ENCODE measurements around the gene ATP5ME. TPM values are rescaled to one million over a fixed set of nuclear protein-coding genes. Genes with fewer than 3 reads are reported as not detected.

The ATP5ME gene
- total RNA-seq, 2 experiments from 2014 or later, result 359 to 388 TPM

- Histone ChIP-seq H3K79me2 (ENCODE audit: insufficient read depth, low read depth, low read length) (no peaks in the 10 kb centered on the region), H3K36me3 (ENCODE audit: insufficient read depth, low read length) (no peaks in the 10 kb centered on the region), H3K4me2 (ENCODE audit: low read length) (peak overlapping the region; percentile 17; the same call in 1 of the 2 replicates), H4K20me1 (ENCODE audit: insufficient read depth, low read length) (no peaks in the 10 kb centered on the region), H3K4me1 (ENCODE audit: insufficient read depth, low read length, poor library complexity, severe bottlenecking) (no peaks in the 10 kb centered on the region), H3K27ac (ENCODE audit: low read depth, low read length, poor library complexity, severe bottlenecking) (no peak overlapping the region), H3K9me2 (ENCODE audit: insufficient read depth, low read length) (no peaks in the 10 kb centered on the region), H3K9me3 (ENCODE audit: low read length) (no peaks in the 10 kb centered on the region), H2AFZ (ENCODE audit: low read length) (no peak overlapping the region), H3K4me3 (ENCODE audit: low read depth, low read length, poor library complexity, severe bottlenecking) (no peak overlapping the region)
- ChIA-PET POLR2A (no interaction called here), CTCF (ENCODE audit: unreplicated experiment) (no interaction called here)
- TF ChIP-seq EZH2phosphoT487 (IDR thresholded peaks at IDR 0.05; ENCODE audit: borderline replicate concordance, low read depth, low read length) (no peak), CTCF (conservative IDR thresholded peaks at IDR 0.05; ENCODE audit: low read length) (no peak)
- intact Hi-C loops (cut with micrococcal nuclease; ENCODE audit: unreplicated experiment), result no loop called here
- DNase-seq (ENCODE audit: low spot score), result no peak
- BruUV-seq (replicated peaks), result no TSS peak
Measured at GRCh38 chr4:663438-664428, 10.3 kb downstream of the ATP5ME start.

DNA sequence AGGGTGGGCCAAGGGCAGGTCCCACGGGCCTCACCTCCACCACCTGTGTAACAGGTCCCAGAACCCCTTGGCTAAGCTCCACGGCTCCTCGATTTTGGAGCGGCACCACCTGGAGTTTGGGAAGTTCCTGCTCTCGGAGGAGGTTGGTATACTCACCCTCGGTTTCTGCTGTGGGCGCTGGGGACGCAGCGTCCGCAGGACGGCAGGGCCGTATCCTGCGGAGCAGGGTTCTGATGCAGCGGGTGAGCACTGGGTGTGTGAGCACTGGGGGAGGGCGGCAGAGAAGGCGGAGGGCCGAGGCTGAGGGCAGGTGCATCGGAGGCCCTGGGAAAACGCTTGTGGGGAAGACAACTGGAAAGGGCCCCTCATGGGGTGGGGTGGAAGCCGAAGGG is 11.0 kb downstream of the ATP5ME start:
- H3K79me2 ChIP-seq (ENCODE audit: insufficient read depth, low read depth, low read length), result no peaks in the 10 kb centered on the region
- POLR2A ChIA-PET, result no interaction called here
- no peaks in the 10 kb centered on the region for H3K9me2 ChIP-seq (ENCODE audit: insufficient read depth, low read length)
- no peaks in the 10 kb centered on the region for H3K36me3 ChIP-seq (ENCODE audit: insufficient read depth, low read length)
- no peak overlapping the region for H3K4me3 ChIP-seq (ENCODE audit: low read depth, low read length, poor library complexity, severe bottlenecking)
- no peaks in the 10 kb centered on the region for H3K4me1 ChIP-seq (ENCODE audit: insufficient read depth, low read length, poor library complexity, severe bottlenecking)
- no peak for TF ChIP-seq CTCF (conservative IDR thresholded peaks at IDR 0.05; ENCODE audit: low read length)
- TF ChIP-seq EZH2phosphoT487 (IDR thresholded peaks at IDR 0.05; ENCODE audit: borderline replicate concordance, low read depth, low read length), result no peak
- no TSS peak for BruUV-seq (replicated peaks)
- H2AFZ ChIP-seq (ENCODE audit: low read length), result no peak overlapping the region
- H3K4me2 ChIP-seq (ENCODE audit: low read length), result no peak overlapping the region; the same call in 1 of the 2 replicates
- intact Hi-C loops (cut with micrococcal nuclease; ENCODE audit: unreplicated experiment), result no loop called here
- no peaks in the 10 kb centered on the region for H3K9me3 ChIP-seq (ENCODE audit: low read length)
- DNase-seq (ENCODE audit: low spot score), result no peak
- CTCF ChIA-PET (ENCODE audit: unreplicated experiment), result no interaction called here
- H4K20me1 ChIP-seq (ENCODE audit: insufficient read depth, low read length), result no peaks in the 10 kb centered on the region
- no peak overlapping the region for H3K27ac ChIP-seq (ENCODE audit: low read depth, low read length, poor library complexity, severe bottlenecking)
